Nephron progenitor cell (in vitro differentiated cells): ENCODE measurements around the gene MGMT.

Experiments
- DNase-seq: peaks from one replicate; pipeline ENCODE4 v3.0.0; 2021
- H3K27ac Mint-ChIP-seq: 2 replicates; pipeline ENCODE4 v1.8.0; 2021; ENCODE audit warnings: mild to moderate bottlenecking, moderate library complexity, mixed read lengths
- H3K27me3 Mint-ChIP-seq: 2 replicates; pipeline ENCODE4 v1.8.0; 2021; ENCODE audit warnings: mild to moderate bottlenecking, low read depth, mixed read lengths; ENCODE audit not compliant: poor library complexity
- H3K36me3 Mint-ChIP-seq: 2 replicates; pipeline ENCODE4 v1.8.0; 2021; ENCODE audit warnings: low read depth, mixed read lengths
- H3K4me1 Mint-ChIP-seq: 2 replicates; pipeline ENCODE4 v1.8.0; 2021; ENCODE audit warnings: mixed read lengths
- H3K4me3 Mint-ChIP-seq: 2 replicates; pipeline ENCODE4 v1.8.0; 2021; ENCODE audit warnings: mild to moderate bottlenecking, moderate library complexity, mixed read lengths
- H3K9me3 Mint-ChIP-seq: 2 replicates; pipeline ENCODE4 v1.8.0; 2021; ENCODE audit warnings: mild to moderate bottlenecking, moderate library complexity, mixed read lengths
- TF ChIP-seq, protein P1 (sequence below): fragments of 200-600 bp; sonication (generic); IDR thresholded peaks from 2 replicates; pipeline ENCODE4 v1.5.0; 2021; ENCODE audit warnings: antibody characterized with exemption

MGMT gene

DNA sequence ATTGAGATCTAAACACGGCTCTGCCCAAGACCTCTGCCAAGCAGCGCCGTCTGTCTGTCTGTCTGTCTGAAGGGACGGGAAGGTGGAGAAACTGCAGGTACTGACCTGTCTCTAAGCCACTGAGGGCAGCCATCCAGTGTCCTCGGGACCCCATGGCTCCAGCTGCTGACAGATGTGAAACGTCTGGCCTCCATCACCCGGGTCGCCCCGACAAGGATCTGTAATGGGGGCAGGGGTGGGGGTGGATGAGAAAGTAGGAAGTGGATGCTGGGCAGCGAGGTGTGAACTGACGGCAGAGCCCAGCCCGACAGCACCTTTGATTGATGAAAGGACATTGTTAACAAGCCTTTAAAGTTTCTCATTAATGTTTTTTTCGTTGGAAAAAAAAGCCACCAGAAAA is 304.0 kb downstream of the MGMT start:
- no peaks in the 10 kb centered on the region for H3K9me3 Mint-ChIP-seq
- peaks cover 24% of the 10 kb centered on the region for H3K36me3 Mint-ChIP-seq
- no peak for DNase-seq
- H3K4me1 Mint-ChIP-seq = peaks cover 27% of the 10 kb centered on the region
- TF ChIP-seq, protein P1, sequence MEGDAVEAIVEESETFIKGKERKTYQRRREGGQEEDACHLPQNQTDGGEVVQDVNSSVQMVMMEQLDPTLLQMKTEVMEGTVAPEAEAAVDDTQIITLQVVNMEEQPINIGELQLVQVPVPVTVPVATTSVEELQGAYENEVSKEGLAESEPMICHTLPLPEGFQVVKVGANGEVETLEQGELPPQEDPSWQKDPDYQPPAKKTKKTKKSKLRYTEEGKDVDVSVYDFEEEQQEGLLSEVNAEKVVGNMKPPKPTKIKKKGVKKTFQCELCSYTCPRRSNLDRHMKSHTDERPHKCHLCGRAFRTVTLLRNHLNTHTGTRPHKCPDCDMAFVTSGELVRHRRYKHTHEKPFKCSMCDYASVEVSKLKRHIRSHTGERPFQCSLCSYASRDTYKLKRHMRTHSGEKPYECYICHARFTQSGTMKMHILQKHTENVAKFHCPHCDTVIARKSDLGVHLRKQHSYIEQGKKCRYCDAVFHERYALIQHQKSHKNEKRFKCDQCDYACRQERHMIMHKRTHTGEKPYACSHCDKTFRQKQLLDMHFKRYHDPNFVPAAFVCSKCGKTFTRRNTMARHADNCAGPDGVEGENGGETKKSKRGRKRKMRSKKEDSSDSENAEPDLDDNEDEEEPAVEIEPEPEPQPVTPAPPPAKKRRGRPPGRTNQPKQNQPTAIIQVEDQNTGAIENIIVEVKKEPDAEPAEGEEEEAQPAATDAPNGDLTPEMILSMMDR = no peak
- no peak overlapping the region for H3K4me3 Mint-ChIP-seq
- H3K27me3 Mint-ChIP-seq = peaks cover 3% of the 10 kb centered on the region
- H3K27ac Mint-ChIP-seq = peak overlapping the region; percentile 89

DNA sequence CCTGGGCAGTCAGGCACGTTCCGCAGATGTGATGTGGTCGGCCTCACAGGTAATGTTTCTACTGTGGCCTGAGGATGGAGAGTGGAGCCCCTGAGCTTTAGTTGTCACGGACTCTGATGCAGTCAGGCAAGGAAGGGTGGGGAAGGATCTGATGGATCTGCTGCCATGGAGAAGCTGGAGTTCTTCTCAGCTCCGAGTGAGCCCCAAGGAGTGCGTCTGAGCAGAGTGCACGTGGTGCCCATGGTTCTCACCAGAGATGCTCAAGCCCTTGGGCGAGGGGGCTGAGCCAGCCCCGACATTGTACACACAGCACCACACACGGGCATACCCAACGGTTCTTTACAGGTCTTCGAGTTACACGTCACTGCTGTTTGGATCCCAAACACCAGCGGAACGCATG is 304.5 kb downstream of the MGMT start:
- H3K27ac Mint-ChIP-seq = no peak overlapping the region
- no peak overlapping the region for H3K4me3 Mint-ChIP-seq
- no peak for DNase-seq
- peaks cover 27% of the 10 kb centered on the region for H3K4me1 Mint-ChIP-seq
- H3K27me3 Mint-ChIP-seq = no peaks in the 10 kb centered on the region
- no peaks in the 10 kb centered on the region for H3K9me3 Mint-ChIP-seq
- TF ChIP-seq, protein P1 = no peak
- peaks cover 24% of the 10 kb centered on the region for H3K36me3 Mint-ChIP-seq

GRCh38 chr10:129771991-129772431 is 305.0 kb downstream of the MGMT start:
- Mint-ChIP-seq H3K27ac (no peak overlapping the region), H3K27me3 (no peaks in the 10 kb centered on the region), H3K4me1 (peaks cover 27% of the 10 kb centered on the region), H3K36me3 (peaks cover 24% of the 10 kb centered on the region), H3K4me3 (no peak overlapping the region), H3K9me3 (no peaks in the 10 kb centered on the region)
- DNase-seq = no peak
- TF ChIP-seq, protein P1 = no peak

- H3K36me3 Mint-ChIP-seq = peaks cover 28% of the 10 kb centered on the region
- TF ChIP-seq, protein P1 = no peak
- no peak overlapping the region for H3K4me3 Mint-ChIP-seq
- no peak overlapping the region for H3K27ac Mint-ChIP-seq
- peaks cover 27% of the 10 kb centered on the region for H3K4me1 Mint-ChIP-seq
- no peaks in the 10 kb centered on the region for H3K9me3 Mint-ChIP-seq
- no peaks in the 10 kb centered on the region for H3K27me3 Mint-ChIP-seq
- no peak for DNase-seq
Observed at GRCh38 chr10:129772468-129773358, 305.7 kb downstream of the MGMT start.

DNA sequence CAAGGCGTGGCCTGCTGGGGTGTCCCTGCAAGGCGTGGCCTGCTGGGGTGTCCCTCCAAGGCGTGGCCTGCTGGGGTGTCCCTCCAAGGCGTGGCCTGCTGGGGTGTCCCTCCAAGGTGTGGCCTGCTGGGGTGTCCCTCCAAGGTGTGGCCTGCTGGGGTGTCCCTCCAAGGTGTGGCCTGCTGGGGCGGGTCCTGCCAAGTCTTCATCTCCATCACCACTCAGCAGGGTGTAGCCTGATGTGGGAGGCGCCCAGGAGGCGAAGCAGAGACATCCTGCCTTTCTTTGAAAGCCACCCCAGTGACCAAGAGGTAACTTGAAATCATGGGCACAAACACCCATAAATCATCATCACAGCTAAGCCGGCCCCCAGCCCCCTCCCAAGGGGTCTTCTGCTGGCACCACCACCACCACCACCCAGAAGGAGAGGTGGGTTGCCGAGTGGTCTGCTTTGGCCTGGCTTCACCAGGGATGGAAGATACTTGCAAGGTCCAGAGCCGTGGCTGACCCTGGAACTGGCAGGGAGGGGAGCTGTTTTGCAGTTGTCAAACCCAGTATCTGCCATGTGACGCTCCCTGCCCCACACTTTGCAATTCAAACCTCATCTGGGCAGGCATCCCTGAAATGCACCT is 306.4 kb downstream of the MGMT start:
- Mint-ChIP-seq H3K4me1 (peaks cover 27% of the 10 kb centered on the region), H3K27ac (no peak overlapping the region), H3K9me3 (no peaks in the 10 kb centered on the region), H3K27me3 (no peaks in the 10 kb centered on the region), H3K4me3 (no peak overlapping the region), H3K36me3 (peaks cover 29% of the 10 kb centered on the region)
- TF ChIP-seq, protein P1 = no peak
- no peak for DNase-seq
